ENCODE data around the gene CALN1.

CALN1 gene

DNA sequence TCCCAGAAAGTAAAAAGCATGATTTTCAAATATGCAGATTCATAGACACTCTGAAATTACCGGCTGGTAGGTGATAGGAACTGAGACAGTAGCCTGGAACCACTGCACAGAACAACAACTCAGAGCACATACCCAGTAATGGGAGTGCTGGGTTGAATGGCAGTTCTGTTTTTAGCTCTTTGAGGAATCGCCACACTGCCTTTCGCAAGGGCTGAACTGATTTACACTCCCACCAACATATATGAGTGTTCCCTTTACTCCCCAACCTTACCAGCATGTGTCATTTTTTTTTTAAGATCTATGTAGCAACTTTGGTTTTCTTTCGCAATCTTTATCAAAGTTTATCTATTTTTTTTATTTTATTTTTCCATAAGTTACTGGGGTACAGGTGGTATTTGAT lies 358.8 kb downstream of the CALN1 start:
- Histone ChIP-seq H3F3A (ENCODE audit: insufficient read depth, low read length) (no peaks in the 10 kb centered on the region), H3K9me3 (ENCODE audit: low read length) (no peaks in the 10 kb centered on the region), H3K36me3 (ENCODE audit: insufficient read depth, low read length) (no peaks in the 10 kb centered on the region), H3K27ac (ENCODE audit: low read depth, low read length, poor library complexity, severe bottlenecking) (no peak overlapping the region), H3K4me1 (ENCODE audit: insufficient read depth, low read length, severe bottlenecking) (no peaks in the 10 kb centered on the region), H3K4me2 (ENCODE audit: low read length) (no peak overlapping the region), H3K27me3 (ENCODE audit: insufficient read depth, low read length) (no peaks in the 10 kb centered on the region), H3K79me2 (ENCODE audit: insufficient read depth, low read length) (no peaks in the 10 kb centered on the region), H3K4me3 (ENCODE audit: low read depth, low read length, poor library complexity, severe bottlenecking) (no peak overlapping the region), H4K20me1 (ENCODE audit: insufficient read depth, low read length) (no peaks in the 10 kb centered on the region), H3K9me2 (ENCODE audit: low read depth, low read length) (no peaks in the 10 kb centered on the region), H2AFZ (ENCODE audit: low read length) (no peak overlapping the region), H3K9ac (ENCODE audit: low read length) (no peak overlapping the region)
- no peak for TF ChIP-seq EZH2 (IDR thresholded peaks at IDR 0.05; ENCODE audit: borderline replicate concordance, low read length)
- TF ChIP-seq, protein P1, sequence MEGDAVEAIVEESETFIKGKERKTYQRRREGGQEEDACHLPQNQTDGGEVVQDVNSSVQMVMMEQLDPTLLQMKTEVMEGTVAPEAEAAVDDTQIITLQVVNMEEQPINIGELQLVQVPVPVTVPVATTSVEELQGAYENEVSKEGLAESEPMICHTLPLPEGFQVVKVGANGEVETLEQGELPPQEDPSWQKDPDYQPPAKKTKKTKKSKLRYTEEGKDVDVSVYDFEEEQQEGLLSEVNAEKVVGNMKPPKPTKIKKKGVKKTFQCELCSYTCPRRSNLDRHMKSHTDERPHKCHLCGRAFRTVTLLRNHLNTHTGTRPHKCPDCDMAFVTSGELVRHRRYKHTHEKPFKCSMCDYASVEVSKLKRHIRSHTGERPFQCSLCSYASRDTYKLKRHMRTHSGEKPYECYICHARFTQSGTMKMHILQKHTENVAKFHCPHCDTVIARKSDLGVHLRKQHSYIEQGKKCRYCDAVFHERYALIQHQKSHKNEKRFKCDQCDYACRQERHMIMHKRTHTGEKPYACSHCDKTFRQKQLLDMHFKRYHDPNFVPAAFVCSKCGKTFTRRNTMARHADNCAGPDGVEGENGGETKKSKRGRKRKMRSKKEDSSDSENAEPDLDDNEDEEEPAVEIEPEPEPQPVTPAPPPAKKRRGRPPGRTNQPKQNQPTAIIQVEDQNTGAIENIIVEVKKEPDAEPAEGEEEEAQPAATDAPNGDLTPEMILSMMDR (IDR thresholded peaks at IDR 0.05; ENCODE audit: low read length) = no peak

DNA sequence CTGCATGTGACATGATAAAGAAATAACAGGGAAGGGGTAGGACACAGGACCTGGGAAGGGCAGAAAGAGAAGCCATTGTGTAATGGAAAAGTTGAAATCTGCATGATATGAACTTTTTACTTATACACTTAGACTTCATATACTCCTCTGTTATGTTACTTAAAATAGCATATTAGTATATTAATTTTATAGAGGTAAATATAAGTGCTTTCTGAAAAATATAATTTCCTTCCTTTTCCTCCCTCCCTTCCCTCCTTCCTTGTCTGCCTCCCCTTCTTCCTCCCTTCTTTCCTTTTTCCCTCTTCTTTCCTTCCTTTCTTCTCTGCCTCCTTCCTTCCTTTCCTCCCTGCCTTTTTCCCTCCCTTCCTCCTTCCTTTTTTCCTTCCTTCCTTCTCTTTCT lies 363.7 kb downstream of the CALN1 start:
- no peaks in the 10 kb centered on the region for H3K9me2 ChIP-seq (ENCODE audit: low read depth, low read length)
- no peaks in the 10 kb centered on the region for H3K36me3 ChIP-seq (ENCODE audit: insufficient read depth, low read length)
- no peak overlapping the region for H3K4me2 ChIP-seq (ENCODE audit: low read length)
- H4K20me1 ChIP-seq (ENCODE audit: insufficient read depth, low read length) = no peaks in the 10 kb centered on the region
- H3K4me1 ChIP-seq (ENCODE audit: insufficient read depth, low read length, severe bottlenecking) = no peaks in the 10 kb centered on the region
- TF ChIP-seq EZH2 (IDR thresholded peaks at IDR 0.05; ENCODE audit: borderline replicate concordance, low read length) = no peak
- TF ChIP-seq, protein P1 (IDR thresholded peaks at IDR 0.05; ENCODE audit: low read length) = no peak
- H3K9me3 ChIP-seq (ENCODE audit: low read length) = no peaks in the 10 kb centered on the region
- no peak overlapping the region for H3K4me3 ChIP-seq (ENCODE audit: low read depth, low read length, poor library complexity, severe bottlenecking)
- H3K79me2 ChIP-seq (ENCODE audit: insufficient read depth, low read length) = no peaks in the 10 kb centered on the region
- H2AFZ ChIP-seq (ENCODE audit: low read length) = no peak overlapping the region
- no peaks in the 10 kb centered on the region for H3F3A ChIP-seq (ENCODE audit: insufficient read depth, low read length)
- H3K27me3 ChIP-seq (ENCODE audit: insufficient read depth, low read length) = no peaks in the 10 kb centered on the region
- no peak overlapping the region for H3K27ac ChIP-seq (ENCODE audit: low read depth, low read length, poor library complexity, severe bottlenecking)
- no peak overlapping the region for H3K9ac ChIP-seq (ENCODE audit: low read length)

DNA sequence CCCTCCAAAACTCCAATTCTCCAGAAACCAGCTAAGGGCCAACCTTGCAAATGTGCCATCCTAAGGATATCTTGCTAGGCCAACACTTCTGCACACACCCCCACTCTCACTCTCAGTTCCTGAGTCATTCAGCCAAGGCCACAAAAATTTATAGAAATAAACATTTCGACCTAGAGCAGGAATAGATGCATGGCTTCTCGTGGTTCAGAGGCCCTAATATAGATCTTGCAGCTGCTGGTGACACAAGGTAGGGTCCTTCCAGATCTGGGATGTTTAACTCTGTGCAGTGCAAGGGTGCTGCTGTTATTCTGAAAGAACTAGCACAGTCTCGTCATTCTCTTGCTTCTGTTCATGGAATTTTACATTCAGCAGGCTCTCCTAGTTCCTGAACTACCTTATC lies 369.3 kb downstream of the CALN1 start:
- Histone ChIP-seq H3K9ac (ENCODE audit: low read length) (no peak overlapping the region), H4K20me1 (ENCODE audit: insufficient read depth, low read length) (no peaks in the 10 kb centered on the region), H3K4me3 (ENCODE audit: low read depth, low read length, poor library complexity, severe bottlenecking) (no peak overlapping the region), H3K4me2 (ENCODE audit: low read length) (no peak overlapping the region), H3K9me3 (ENCODE audit: low read length) (0 out of 2 replicates have a peak, but pooled peaks cover 3% of the 10 kb centered on the region), H3F3A (ENCODE audit: insufficient read depth, low read length) (no peaks in the 10 kb centered on the region), H3K9me2 (ENCODE audit: low read depth, low read length) (no peaks in the 10 kb centered on the region), H3K79me2 (ENCODE audit: insufficient read depth, low read length) (no peaks in the 10 kb centered on the region), H3K36me3 (ENCODE audit: insufficient read depth, low read length) (no peaks in the 10 kb centered on the region), H2AFZ (ENCODE audit: low read length) (no peak overlapping the region), H3K27me3 (ENCODE audit: insufficient read depth, low read length) (no peaks in the 10 kb centered on the region), H3K4me1 (ENCODE audit: insufficient read depth, low read length, severe bottlenecking) (no peaks in the 10 kb centered on the region), H3K27ac (ENCODE audit: low read depth, low read length, poor library complexity, severe bottlenecking) (no peak overlapping the region)
- TF ChIP-seq EZH2 (IDR thresholded peaks at IDR 0.05; ENCODE audit: borderline replicate concordance, low read length) = no peak
- TF ChIP-seq, protein P1 (IDR thresholded peaks at IDR 0.05; ENCODE audit: low read length) = no peak
